WTC11 (cell line): ENCODE results near the gene TOP2B. TPM values are rescaled to one million over a fixed set of nuclear protein-coding genes. Genes with fewer than 3 reads are reported as not detected.

Source experiments
- ATAC-seq: fragments of 200-7000 bp; cut with Tn5 transposase; 2 replicates; pipeline ENCODE4 v1.10.0; 2021; ENCODE audit warnings: mild to moderate bottlenecking, moderate library complexity
- CTCF ChIA-PET: fragments of 300-600 bp; sonication (Branson Sonifier 250); formaldehyde crosslinking; loops from one replicate; lab custom pipeline; 2021; ENCODE audit warnings: antibody characterized with exemption; lab: Charles Lee
- POLR2A ChIA-PET: fragments of 350-600 bp; sonication (Branson Sonifier 250); formaldehyde crosslinking; loops from one replicate; lab custom pipeline; 2021; ENCODE audit warnings: antibody characterized with exemption; lab: Charles Lee
- DNase-seq: peaks from one replicate; pipeline ENCODE4 v3.0.0; 2021; ENCODE audit warnings: low spot score
- H3K27ac Mint-ChIP-seq: 2 replicates; pipeline ENCODE4 v1.8.0; 2021; ENCODE audit warnings: mixed read lengths
- H3K27me3 Mint-ChIP-seq: 2 replicates; pipeline ENCODE4 v1.8.0; 2021; ENCODE audit warnings: low read depth, mild to moderate bottlenecking, moderate library complexity, mixed read lengths
- H3K36me3 Mint-ChIP-seq: 2 replicates; pipeline ENCODE4 v1.8.0; 2021; ENCODE audit warnings: mixed read lengths
- H3K4me1 Mint-ChIP-seq: 2 replicates; pipeline ENCODE4 v1.8.0; 2022; ENCODE audit warnings: mixed read lengths
- H3K4me3 Mint-ChIP-seq: 2 replicates; pipeline ENCODE4 v1.8.0; 2021; ENCODE audit warnings: mild to moderate bottlenecking, moderate library complexity, mixed read lengths
- H3K9me3 Mint-ChIP-seq: 2 replicates; pipeline ENCODE4 v1.8.0; 2021; ENCODE audit warnings: mixed read lengths
- ATF1 ChIP-seq: sonication (generic); formaldehyde crosslinking; IDR thresholded peaks from 2 replicates; pipeline ENCODE4 v1.8.1; 2023; ENCODE audit warnings: mild to moderate bottlenecking, moderate library complexity, missing genetic modification reagents
- CTCF ChIP-seq: fragments of 200-600 bp; IDR thresholded peaks from 2 replicates; pipeline ENCODE4 v1.8.0; 2022; ENCODE audit warnings: antibody characterized with exemption
- E2F5 ChIP-seq: sonication (generic); formaldehyde crosslinking; IDR thresholded peaks from 2 replicates; pipeline ENCODE4 v1.8.1; 2022; ENCODE audit warnings: mild to moderate bottlenecking, moderate library complexity, missing genetic modification reagents
- ELF4 ChIP-seq: sonication (generic); formaldehyde crosslinking; IDR thresholded peaks from 2 replicates; pipeline ENCODE4 v1.8.1; 2022; ENCODE audit warnings: low read depth, mild to moderate bottlenecking, moderate library complexity, missing genetic modification reagents
- ETV6 ChIP-seq: sonication (generic); formaldehyde crosslinking; IDR thresholded peaks from 2 replicates; pipeline ENCODE4 v1.8.1; 2022; ENCODE audit warnings: mild to moderate bottlenecking, missing genetic modification reagents
- FOXJ3 ChIP-seq: sonication (generic); formaldehyde crosslinking; IDR thresholded peaks from 2 replicates; pipeline ENCODE4 v1.9.0; 2021; ENCODE audit warnings: missing genetic modification reagents, mild to moderate bottlenecking, borderline replicate concordance
- HMGXB4 ChIP-seq: sonication (generic); formaldehyde crosslinking; IDR thresholded peaks from 2 replicates; pipeline ENCODE4 v1.8.1; 2023; ENCODE audit warnings: mild to moderate bottlenecking, moderate library complexity, missing genetic modification reagents
- IRF1 ChIP-seq: sonication (generic); formaldehyde crosslinking; IDR thresholded peaks from 2 replicates; pipeline ENCODE4 v1.8.0; 2023; ENCODE audit warnings: missing genetic modification reagents
- JUN ChIP-seq: sonication (generic); formaldehyde crosslinking; IDR thresholded peaks from 2 replicates; pipeline ENCODE4 v1.8.0; 2023; ENCODE audit warnings: mild to moderate bottlenecking, missing genetic modification reagents
- NR1H2 ChIP-seq: sonication (generic); formaldehyde crosslinking; IDR thresholded peaks from 2 replicates; pipeline ENCODE4 v1.9.0; 2021; ENCODE audit warnings: mild to moderate bottlenecking, moderate library complexity, missing genetic modification reagents
- NR2C2 ChIP-seq: sonication (generic); formaldehyde crosslinking; IDR thresholded peaks from 2 replicates; pipeline ENCODE4 v1.8.0; 2022; ENCODE audit warnings: mild to moderate bottlenecking, missing genetic modification reagents
- NR3C1 ChIP-seq: sonication (generic); formaldehyde crosslinking; conservative IDR thresholded peaks from 2 replicates; pipeline ENCODE4 v1.8.1; 2023; ENCODE audit warnings: low read depth, mild to moderate bottlenecking, missing genetic modification reagents
- TCF7 ChIP-seq: sonication (generic); formaldehyde crosslinking; IDR thresholded peaks from 2 replicates; pipeline ENCODE4 v1.8.0; 2022; ENCODE audit warnings: mild to moderate bottlenecking, low read depth, missing genetic modification reagents, moderate library complexity
- TP53 ChIP-seq: sonication (generic); formaldehyde crosslinking; IDR thresholded peaks from 2 replicates; pipeline ENCODE4 v1.8.1; 2023; ENCODE audit warnings: mild to moderate bottlenecking, missing genetic modification reagents
- ZNF219 ChIP-seq: sonication (generic); formaldehyde crosslinking; IDR thresholded peaks from 2 replicates; pipeline ENCODE4 v1.8.0; 2023; ENCODE audit warnings: missing genetic modification reagents, mild to moderate bottlenecking, borderline replicate concordance
- ZNF512 ChIP-seq: sonication (generic); formaldehyde crosslinking; IDR thresholded peaks from 2 replicates; pipeline ENCODE4 v1.8.1; 2022; ENCODE audit warnings: missing genetic modification reagents, borderline replicate concordance
- ZNF671 ChIP-seq: fragments of 250-450 bp; sonication (Bioruptor Pico); IDR thresholded peaks from 2 replicates; pipeline ENCODE4 v1.8.0; 2021; ENCODE audit warnings: mild to moderate bottlenecking
- total RNA-seq: library from RNA; stranded (reverse); gene quantifications from 3 replicates; pipeline ENCODE4 v1.2.3, GENCODE V29; 2021

Gene TOP2B
- total RNA-seq, 1 experiment from 2014 or later, result 151 TPM

- H3K9me3 Mint-ChIP-seq, result peaks cover 18% of the 10 kb centered on the region
- ATAC-seq, result no peak
- POLR2A ChIA-PET, result interaction anchor here (2.0 kb wide), 1 partner anchor 134 kb away, joined by 8 read pairs; the partner anchor contains the start of gene NGLY1
These were observed 15.5 kb downstream of the TOP2B start for GRCh38 chr3:25648925-25649830.

GRCh38 chr3:25648107-25648535 is 16.6 kb downstream of the TOP2B start:
- Mint-ChIP-seq H3K4me3 (no peak overlapping the region), H3K27me3 (no peaks in the 10 kb centered on the region), H3K36me3 (peaks cover 31% of the 10 kb centered on the region), H3K9me3 (peaks cover 18% of the 10 kb centered on the region), H3K27ac (peak overlapping the region; percentile 91), H3K4me1 (peaks cover 27% of the 10 kb centered on the region)
- TF ChIP-seq CTCF (peak; percentile 88), TP53 (CRISPR knock-in tag) (no peak)
- ChIA-PET POLR2A (interaction anchor here (2.0 kb wide), 1 partner anchor 135 kb away, joined by 8 read pairs; the partner anchor contains the start of gene NGLY1), CTCF (interaction anchor here (0.7 to 3.3 kb wide), 22 partner anchors 9 to 470 kb away, joined by 3 to 24 read pairs (median 4); partner anchors contain the start of gene NGLY1)
- peak; percentile 99 for ATAC-seq
- DNase-seq, result peak; percentile 90

More at GRCh38 chr3:25648925-25649830, 15.5 kb downstream of the TOP2B start:
- H3K4me1 Mint-ChIP-seq, result peaks cover 37% of the 10 kb centered on the region
- H3K27me3 Mint-ChIP-seq, result no peaks in the 10 kb centered on the region
- H3K36me3 Mint-ChIP-seq, result peaks cover 24% of the 10 kb centered on the region
- CTCF ChIA-PET, result interaction anchor here (0.6 to 3.3 kb wide), 12 partner anchors 57 to 469 kb away, joined by 3 to 24 read pairs (median 8); partner anchors contain the start of gene NGLY1
- H3K4me3 Mint-ChIP-seq, result no peak overlapping the region
- TF ChIP-seq ATF1 (CRISPR knock-in tag) (no peak), HMGXB4 (CRISPR knock-in tag) (no peak), NR2C2 (CRISPR knock-in tag) (no peak), ZNF671 (CRISPR knock-in tag) (no peak), JUN (CRISPR knock-in tag) (no peak), ZNF512 (CRISPR knock-in tag) (no peak), E2F5 (CRISPR knock-in tag) (no peak), FOXJ3 (CRISPR knock-in tag) (no peak), NR1H2 (no peak), ETV6 (CRISPR knock-in tag) (no peak), ELF4 (CRISPR knock-in tag) (no peak), IRF1 (CRISPR knock-in tag) (no peak), NR3C1 (CRISPR knock-in tag) (no peak), TCF7 (CRISPR knock-in tag) (no peak), ZNF219 (CRISPR knock-in tag) (no peak)
- H3K27ac Mint-ChIP-seq, result 0 out of 2 replicates have a peak overlapping the region, but pooled peaks have one; percentile 20
- DNase-seq, result no peak
